Posterior vena cava (tissue), 2 donors: ENCODE results near the gene MMRN1. TPM values are rescaled to one million over a fixed set of nuclear protein-coding genes. Genes with fewer than 3 reads are reported as not detected.

Experiments
- DNase-seq: peaks from one replicate; pipeline ENCODE4 v3.0.0-alpha.2; 2020; ENCODE audit warnings: low spot score
- intact Hi-C, 2 donors: fragments of 100-400 bp; cut with DNase I; formaldehyde crosslinking; loops; one replicate each; pipeline versions ENCODE4 v1.14.1 to v1.14.2; 2022 to 2023
- total RNA-seq, 2 donors: library from RNA; stranded (reverse); fragmentation: NEBNext Ultra II Directional; extraction: Animal tissue kit (Norgen Biotek cat#: 25700); gene quantifications; one replicate each; pipeline ENCODE4 v1.2.1, GENCODE V29; 2021
- donor health status: DM: yes; HTN: yes; CAD: no.
- donor health status: DM: yes; HTN: yes; CAD: no.

MMRN1 gene
- total RNA-seq, 2 donors from 2014 or later = 71.0 to 72.8 TPM

DNA sequence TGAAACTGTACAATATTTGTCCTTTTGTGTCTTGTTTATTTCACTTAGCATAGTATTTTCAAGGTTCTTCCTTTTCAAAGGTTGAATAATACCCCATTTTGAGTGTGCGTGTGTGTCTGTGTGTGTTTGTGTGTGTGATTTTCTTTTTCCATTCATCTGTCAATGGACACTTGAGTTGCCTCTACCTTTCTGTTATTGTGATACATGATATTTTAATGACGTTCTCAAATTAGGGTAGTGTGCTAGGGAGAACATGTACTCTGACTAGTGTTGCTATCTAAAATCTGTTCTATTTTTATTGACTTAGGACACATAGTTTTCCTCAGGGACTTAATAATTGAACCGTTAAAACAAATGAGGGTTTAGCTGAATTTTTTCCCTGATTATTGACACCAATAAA is 9.9 kb downstream of the MMRN1 start:
- no peak for DNase-seq

GRCh38 chr4:89906316-89906715 is 11.7 kb downstream of the MMRN1 start:
- intact Hi-C loops = no loop called here

More for the DNA sequence above, 9.9 kb downstream of the MMRN1 start:
- intact Hi-C loops = no loop called here

GRCh38 chr4:89906777-89907521 is 12.3 kb downstream of the MMRN1 start:
- intact Hi-C loops = no loop called here
- DNase-seq = no peak

More at GRCh38 chr4:89906316-89906715, 11.7 kb downstream of the MMRN1 start:
- DNase-seq = no peak

DNA sequence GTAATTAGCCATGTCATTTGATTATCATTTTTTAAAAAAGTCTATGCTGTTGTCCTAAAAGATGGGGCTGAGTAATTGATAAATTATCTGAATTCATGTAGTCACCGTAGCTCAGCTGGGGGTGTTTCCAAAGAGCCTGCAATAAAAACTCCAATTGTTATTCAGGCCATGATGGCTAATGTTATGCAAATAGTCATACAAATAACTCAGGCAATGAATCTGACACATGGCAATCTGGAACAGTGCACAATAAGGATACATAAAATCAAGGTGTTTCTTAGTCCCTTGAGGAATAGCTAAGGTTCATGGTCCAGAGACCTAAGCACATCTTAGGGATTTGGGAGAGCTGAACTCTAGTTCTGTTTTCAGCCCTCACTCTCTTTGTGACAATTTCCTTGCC is 15.2 kb downstream of the MMRN1 start:
- intact Hi-C loops = no loop called here
- DNase-seq = no peak

DNA sequence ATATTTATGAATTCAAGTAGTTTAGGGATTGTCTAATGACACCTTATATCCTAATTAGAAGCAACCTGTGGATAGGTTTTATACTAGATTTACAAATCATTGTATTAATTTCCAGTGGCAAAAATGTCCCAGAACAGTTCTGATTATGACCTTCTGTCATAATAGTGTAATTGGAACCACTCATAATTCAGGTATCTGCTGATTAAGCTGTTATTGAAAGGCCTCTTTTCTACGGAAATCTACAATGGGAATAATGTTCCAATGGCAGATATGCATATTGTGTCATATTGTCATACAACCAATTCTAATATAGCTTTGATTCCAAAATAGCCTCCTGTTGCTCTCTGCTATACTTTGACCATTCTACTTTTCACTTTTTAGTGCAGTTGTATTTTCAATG is 19.0 kb downstream of the MMRN1 start:
- intact Hi-C loops = no loop called here
- no peak for DNase-seq

- DNase-seq = no peak
- intact Hi-C loops = no loop called here
These were observed 20.2 kb downstream of the MMRN1 start for GRCh38 chr4:89914609-89915550.

GRCh38 chr4:89915937-89916336 is 21.3 kb downstream of the MMRN1 start:
- DNase-seq = no peak
- intact Hi-C loops = no loop called here

DNA sequence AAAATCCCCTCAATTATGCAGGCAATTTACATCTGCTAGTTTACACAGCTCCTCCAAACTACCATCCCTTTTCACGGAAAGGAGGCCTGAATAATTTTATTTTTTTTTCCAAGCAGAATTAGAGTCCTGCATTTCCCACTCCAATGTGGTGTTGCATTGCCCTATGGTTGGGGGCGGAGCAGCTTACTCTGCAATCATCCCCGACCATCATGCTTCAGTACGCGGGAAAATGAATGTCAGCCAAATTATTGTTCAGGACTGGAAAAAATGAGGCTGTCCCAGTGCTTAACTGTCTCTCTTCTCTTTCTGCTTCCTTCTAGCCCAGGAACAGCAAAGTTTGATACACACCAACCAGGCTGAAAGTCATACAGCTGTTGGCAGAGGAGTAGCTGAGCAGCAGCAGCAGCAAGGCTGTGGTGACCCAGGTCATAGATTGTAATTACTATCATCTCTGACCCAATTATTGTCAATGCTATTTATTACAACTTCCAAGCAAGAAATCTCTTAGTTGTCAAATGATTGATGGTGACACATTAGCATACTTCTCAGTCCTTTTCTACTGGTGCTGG is 28.3 kb downstream of the MMRN1 start:
- DNase-seq = no peak
- intact Hi-C loops = no loop called here

- DNase-seq = no peak
- intact Hi-C loops = no loop called here
These were observed 34.2 kb downstream of the MMRN1 start for GRCh38 chr4:89928838-89929237.

DNA sequence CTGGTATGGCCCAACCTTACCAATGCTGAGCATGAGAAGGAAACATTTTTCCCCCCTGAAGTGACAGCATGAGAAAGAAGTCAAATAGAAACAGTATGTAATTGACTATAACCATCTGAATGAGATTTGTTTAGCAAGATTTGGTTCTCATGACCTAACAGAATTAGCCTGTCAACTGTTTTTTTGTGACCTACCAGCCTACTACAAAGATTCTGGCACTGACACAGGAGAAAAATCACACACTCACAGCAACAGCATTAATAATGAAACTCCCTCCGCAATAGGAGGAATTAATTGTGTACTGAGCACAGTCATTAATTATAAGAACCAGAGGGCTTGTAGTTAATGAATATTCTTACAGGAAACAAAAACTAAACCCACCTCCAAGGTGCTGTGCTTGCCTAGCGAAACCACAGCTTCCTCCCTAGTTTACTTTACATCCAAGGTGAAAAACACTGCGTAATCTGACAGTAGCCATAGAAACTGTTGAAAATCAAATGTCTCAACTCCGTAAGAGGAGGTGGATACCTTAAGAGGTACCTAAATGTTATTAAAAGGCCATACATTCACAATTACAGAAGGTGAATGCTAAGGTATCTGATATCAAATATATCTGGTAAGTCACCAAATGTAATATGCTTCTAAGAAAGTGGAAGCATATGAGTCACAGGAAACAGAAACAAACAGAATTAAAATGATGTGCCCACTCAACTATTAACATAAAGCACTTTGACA is 34.9 kb downstream of the MMRN1 start:
- intact Hi-C loops = no loop called here
- no peak for DNase-seq

- no peak for DNase-seq
- intact Hi-C loops = no loop called here
These were observed 44.9 kb downstream of the MMRN1 start for GRCh38 chr4:89939546-89939945.

- intact Hi-C loops = no loop called here
- DNase-seq = no peak
These were observed 45.3 kb downstream of the MMRN1 start for GRCh38 chr4:89939994-89940393.

GRCh38 chr4:89942811-89943210 is 48.2 kb downstream of the MMRN1 start:
- intact Hi-C loops = no loop called here
- DNase-seq = no peak

- DNase-seq = no peak
- intact Hi-C loops = no loop called here
These were observed 55.2 kb downstream of the MMRN1 start for GRCh38 chr4:89949782-89950387.

- intact Hi-C loops = no loop called here
- DNase-seq = no peak
These were observed 57.8 kb downstream of the MMRN1 start for GRCh38 chr4:89952458-89952857.

DNA sequence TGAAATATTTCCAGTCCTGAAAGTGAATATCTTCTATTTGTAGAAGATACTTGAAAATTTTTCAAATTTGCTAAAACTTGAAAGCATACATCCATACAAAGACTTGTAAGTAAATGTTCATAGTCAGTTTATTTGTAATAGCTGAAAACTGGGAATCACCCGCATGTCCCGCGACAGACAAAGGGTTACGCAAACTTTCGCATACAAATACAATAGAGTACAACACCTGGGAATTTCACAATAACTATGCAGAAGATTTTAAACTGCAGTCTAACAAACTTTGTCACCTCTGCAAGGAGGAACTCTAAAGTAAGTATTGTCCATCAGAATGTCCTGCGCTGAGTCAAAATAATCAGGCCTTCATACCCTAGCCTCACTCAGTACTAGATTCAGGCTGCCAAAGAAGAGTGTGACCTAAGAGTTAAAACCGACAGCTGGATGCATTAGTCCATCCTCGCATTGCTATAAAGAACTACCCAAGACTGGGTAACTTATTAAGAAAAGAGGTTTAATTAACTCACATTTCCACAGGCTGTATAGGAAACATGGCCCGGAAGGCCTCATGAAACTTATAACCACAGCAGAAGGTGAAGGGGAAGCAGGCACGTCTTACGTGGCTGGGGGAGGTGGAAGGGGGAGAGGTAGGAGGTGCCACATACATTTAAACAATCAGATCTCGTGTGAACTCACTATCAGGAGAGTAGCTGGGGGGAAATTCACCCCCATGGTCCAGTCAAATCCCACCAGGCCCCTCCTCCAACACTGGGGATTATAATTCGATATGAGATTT is 60.4 kb downstream of the MMRN1 start:
- no peak for DNase-seq
- intact Hi-C loops = no loop called here

- DNase-seq = no peak
- intact Hi-C loops = no loop called here
These were observed 62.6 kb downstream of the MMRN1 start for GRCh38 chr4:89957046-89957926.
